ENCODE data around the gene GEMIN8. TPM values are rescaled to one million over a fixed set of nuclear protein-coding genes. Genes with fewer than 3 reads are reported as not detected.

Gene GEMIN8, protein sequence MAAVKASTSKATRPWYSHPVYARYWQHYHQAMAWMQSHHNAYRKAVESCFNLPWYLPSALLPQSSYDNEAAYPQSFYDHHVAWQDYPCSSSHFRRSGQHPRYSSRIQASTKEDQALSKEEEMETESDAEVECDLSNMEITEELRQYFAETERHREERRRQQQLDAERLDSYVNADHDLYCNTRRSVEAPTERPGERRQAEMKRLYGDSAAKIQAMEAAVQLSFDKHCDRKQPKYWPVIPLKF
- total RNA-seq, result 12.9 and 15.8 TPM in 2 replicates

DNA sequence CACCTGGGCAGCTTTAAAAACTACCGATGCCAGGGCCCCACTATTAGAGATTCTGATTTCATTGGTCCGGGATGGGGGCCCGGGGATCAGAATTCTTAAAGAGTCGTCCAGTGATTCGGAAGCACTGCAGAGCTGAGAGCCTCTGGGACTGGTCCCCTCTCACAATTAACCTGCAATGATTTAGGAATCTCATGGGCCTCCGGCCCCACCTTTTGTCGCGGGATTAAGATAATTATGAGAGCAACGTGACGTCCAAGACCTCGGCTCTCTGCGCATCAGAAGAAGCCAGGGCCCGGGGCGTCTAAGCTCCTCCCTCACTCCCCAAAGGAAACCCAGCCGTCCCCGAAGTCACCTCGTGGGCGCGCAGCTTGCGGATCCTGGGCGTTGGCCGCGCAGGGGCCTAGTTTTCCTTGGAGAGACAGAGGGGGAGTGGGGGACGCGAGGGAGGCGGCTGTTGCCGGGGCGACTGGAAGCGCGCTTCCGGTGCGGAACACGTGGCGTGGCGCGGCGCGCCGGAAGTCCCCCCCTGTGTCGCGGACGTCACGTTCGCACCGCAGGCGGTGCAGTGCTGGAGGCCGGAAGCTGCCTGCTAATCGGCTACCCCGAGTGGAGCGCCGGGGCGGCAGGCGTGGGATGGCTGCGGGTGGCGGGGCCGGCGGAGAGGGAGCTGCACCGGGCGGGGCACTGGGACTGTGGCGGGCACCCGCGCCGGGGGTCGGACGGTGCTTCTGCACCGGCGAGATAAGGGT is at the start of gene GEMIN8:
Gene GEMIN8, minus strand, starts transcription at position 468 of the 749 bp plus-strand sequence. CDS start 8,414 bp downstream, outside the sequence.

Other genes starting within 250 kb of the GEMIN8 start
- 8.6 and 40.8 TPM in 2 replicates for gene GPM6B, start 212.8 kb downstream of the GEMIN8 start, total RNA-seq